OCI-LY3 (cell line): ENCODE results near the gene CNTN2.

Source experiments
- EZH2phosphoT487 ChIP-seq: fragments of 200-600 bp; shearing (Covaris generic); IDR thresholded peaks from 2 replicates; pipeline ENCODE4 v1.6.1; 2018; ENCODE audit warnings: antibody characterized with exemption, mixed run types, low read depth
- TF ChIP-seq, protein P1 (sequence below): fragments of 200-600, 300-600 bp; sonication (generic); IDR thresholded peaks from 2 replicates; pipeline ENCODE4 v1.5.1; 2014; ENCODE audit warnings: antibody characterized with exemption, low read length, low read depth

DNA sequence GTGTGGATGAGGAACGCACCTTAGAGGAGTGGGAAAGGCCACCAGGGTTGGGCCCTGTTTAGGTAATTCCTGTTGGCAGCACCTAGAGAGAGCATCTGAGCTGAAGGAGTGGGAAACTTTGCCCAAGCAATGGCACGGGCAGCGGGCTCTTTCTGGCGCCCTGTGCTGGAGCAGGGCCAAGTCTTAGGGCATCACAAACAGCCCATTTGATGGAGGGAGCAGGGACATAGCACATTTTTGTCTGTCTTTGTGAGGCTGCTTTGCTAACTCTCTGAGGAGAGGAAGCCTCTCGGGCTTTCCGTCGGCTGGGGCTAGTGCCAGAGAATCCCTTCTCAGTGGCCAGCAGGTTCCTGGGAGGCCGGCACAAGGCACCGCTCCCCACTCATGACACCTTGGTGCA, 22.5 kb upstream of the CNTN2 start:
- TF ChIP-seq, protein P1, sequence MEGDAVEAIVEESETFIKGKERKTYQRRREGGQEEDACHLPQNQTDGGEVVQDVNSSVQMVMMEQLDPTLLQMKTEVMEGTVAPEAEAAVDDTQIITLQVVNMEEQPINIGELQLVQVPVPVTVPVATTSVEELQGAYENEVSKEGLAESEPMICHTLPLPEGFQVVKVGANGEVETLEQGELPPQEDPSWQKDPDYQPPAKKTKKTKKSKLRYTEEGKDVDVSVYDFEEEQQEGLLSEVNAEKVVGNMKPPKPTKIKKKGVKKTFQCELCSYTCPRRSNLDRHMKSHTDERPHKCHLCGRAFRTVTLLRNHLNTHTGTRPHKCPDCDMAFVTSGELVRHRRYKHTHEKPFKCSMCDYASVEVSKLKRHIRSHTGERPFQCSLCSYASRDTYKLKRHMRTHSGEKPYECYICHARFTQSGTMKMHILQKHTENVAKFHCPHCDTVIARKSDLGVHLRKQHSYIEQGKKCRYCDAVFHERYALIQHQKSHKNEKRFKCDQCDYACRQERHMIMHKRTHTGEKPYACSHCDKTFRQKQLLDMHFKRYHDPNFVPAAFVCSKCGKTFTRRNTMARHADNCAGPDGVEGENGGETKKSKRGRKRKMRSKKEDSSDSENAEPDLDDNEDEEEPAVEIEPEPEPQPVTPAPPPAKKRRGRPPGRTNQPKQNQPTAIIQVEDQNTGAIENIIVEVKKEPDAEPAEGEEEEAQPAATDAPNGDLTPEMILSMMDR: no peak
- no peak for TF ChIP-seq EZH2phosphoT487
